Measurements from ENCODE around the gene FCAR. TPM values are rescaled to one million over a fixed set of nuclear protein-coding genes. Genes with fewer than 3 reads are reported as not detected.
"Not testable (repeated sequence)": the region's sequence is repeated elsewhere in the genome, so short reads cannot be mapped to it uniquely, and the experiment has no call there.

The FCAR gene
- total RNA-seq, 2 donors from 2014 or later: 0.70 to 8.6 TPM

DNA sequence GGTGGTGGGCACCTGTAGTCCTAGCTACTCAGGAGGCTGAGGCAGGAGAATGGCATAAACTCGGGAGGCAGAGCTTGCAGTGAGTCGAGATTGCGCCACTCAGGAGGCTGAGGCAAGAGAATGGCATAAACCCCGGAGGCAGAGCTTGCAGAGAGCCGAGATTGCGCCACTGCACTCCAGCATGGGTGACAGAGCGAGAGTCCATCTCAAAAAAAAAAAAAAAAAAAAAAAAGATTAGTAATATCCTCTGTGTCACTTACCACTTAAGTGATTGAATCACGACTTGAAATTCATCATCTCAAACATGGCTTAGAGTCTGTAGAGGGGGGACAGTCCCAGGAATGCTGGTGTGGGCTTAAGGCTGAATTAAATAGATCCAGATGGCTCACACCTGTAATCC, 27.1 kb downstream of the FCAR start:
- H3K27ac Mint-ChIP-seq; H3K36me3 Mint-ChIP-seq (ENCODE audit: low read depth); DNase-seq; H3K9me3 ChIP-seq (ENCODE audit: control insufficient read depth, low read length, poor library complexity, severe bottlenecking); ATAC-seq; H3K4me1 Mint-ChIP-seq; H3K4me3 Mint-ChIP-seq: not testable (repeated sequence)
- peaks cover 35% of the 10 kb centered on the region for H3K27me3 Mint-ChIP-seq

DNA sequence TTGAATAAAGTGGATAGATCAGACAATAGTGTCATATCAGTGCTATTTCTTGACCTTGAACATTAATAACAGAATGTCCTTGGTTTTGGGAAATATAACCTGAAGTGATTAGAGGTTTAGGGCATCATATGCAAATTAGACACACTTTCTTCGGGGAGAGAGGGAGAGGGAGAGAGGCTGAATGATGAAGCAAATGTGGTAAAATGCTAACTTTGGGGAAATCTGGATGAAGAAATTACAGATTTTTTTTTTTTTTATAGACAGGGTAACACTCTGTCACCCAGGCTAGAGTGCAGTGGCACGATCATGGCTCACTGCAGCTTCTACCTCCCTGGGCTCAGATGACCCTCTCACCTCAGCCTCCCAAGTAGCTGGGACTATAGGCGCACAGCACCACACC, 28.0 kb downstream of the FCAR start:
- no peaks in the 10 kb centered on the region for H3K9me3 ChIP-seq (ENCODE audit: control insufficient read depth, low read length, poor library complexity, severe bottlenecking)
- DNase-seq (no peak), ATAC-seq (no peak)
- no peak overlapping the region for H3K27ac Mint-ChIP-seq
- no peak overlapping the region for H3K4me3 Mint-ChIP-seq
- peaks cover 3% of the 10 kb centered on the region for H3K4me1 Mint-ChIP-seq
- H3K27me3 Mint-ChIP-seq: peaks cover 32% of the 10 kb centered on the region
- H3K36me3 Mint-ChIP-seq (ENCODE audit: low read depth): peaks cover 2% of the 10 kb centered on the region

DNA sequence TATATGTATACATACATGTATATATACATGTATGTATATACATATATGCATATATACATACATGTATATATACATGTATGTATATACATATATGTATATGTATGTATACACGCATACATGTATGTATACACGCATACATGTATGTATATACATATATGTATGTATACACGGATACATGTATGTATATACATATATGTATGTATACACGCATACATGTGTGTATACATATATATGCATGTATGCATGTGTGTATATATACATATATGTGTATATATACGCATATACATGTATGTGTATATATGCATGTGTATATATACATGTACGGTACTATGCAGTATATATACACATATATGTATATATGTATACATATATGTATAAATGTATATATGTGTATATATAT, 29.3 kb downstream of the FCAR start:
- Mint-ChIP-seq H3K27ac (no peak overlapping the region), H3K4me3 (no peak overlapping the region), H3K4me1 (peaks cover 3% of the 10 kb centered on the region), H3K27me3 (peaks cover 26% of the 10 kb centered on the region), H3K36me3 (ENCODE audit: low read depth) (no peaks in the 10 kb centered on the region)
- no peaks in the 10 kb centered on the region for H3K9me3 ChIP-seq (ENCODE audit: control insufficient read depth, low read length, poor library complexity, severe bottlenecking)
- no peak for ATAC-seq
- no peak for DNase-seq

DNA sequence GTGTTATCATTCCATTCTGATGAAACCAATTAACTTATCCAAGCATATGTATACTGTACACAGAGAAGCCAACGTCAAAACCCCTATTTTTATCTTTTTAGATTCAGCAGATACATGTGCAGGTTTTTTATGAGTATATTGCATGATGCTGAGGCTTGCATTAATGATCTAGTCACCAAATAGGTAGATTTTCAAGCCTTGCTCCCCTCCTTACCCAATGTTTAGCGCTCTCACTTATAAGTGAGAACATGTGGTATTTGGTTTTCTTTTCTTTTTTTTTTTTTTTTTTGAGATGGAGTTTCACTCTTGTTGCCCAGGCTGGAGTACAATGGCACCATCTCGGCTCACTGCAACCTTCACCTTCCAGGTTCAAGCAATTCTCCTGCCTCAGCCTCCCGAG, 30.2 kb downstream of the FCAR start:
- H3K4me3 Mint-ChIP-seq; H3K4me1 Mint-ChIP-seq; H3K36me3 Mint-ChIP-seq (ENCODE audit: low read depth); H3K27ac Mint-ChIP-seq; ATAC-seq; H3K9me3 ChIP-seq (ENCODE audit: control insufficient read depth, low read length, poor library complexity, severe bottlenecking); DNase-seq: not testable (repeated sequence)
- peaks cover 17% of the 10 kb centered on the region for H3K27me3 Mint-ChIP-seq

DNA sequence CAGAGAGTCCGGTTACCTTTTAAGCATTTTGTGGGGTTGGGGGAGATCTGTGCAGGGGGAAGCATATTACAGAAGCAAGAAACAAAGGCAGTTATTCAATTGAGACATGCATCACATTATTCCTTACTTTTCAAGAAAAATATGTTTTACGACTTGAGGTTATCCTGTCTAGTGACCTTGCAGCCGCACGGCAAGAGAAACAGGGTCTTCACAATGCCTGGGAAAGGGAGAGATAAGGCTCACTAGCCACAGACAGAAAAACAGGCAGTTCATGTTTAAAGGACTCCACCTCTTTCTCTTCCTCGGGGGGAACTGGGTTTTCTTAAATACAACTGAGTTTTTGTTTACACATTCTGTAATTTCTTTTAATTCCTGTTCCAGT, 31.4 kb downstream of the FCAR start:
- Mint-ChIP-seq H3K27ac (no peak overlapping the region), H3K4me3 (no peak overlapping the region), H3K4me1 (no peaks in the 10 kb centered on the region), H3K36me3 (ENCODE audit: low read depth) (no peaks in the 10 kb centered on the region), H3K27me3 (peaks cover 7% of the 10 kb centered on the region)
- no peak for DNase-seq
- H3K9me3 ChIP-seq (ENCODE audit: control insufficient read depth, low read length, poor library complexity, severe bottlenecking): no peaks in the 10 kb centered on the region
- ATAC-seq: no peak

DNA sequence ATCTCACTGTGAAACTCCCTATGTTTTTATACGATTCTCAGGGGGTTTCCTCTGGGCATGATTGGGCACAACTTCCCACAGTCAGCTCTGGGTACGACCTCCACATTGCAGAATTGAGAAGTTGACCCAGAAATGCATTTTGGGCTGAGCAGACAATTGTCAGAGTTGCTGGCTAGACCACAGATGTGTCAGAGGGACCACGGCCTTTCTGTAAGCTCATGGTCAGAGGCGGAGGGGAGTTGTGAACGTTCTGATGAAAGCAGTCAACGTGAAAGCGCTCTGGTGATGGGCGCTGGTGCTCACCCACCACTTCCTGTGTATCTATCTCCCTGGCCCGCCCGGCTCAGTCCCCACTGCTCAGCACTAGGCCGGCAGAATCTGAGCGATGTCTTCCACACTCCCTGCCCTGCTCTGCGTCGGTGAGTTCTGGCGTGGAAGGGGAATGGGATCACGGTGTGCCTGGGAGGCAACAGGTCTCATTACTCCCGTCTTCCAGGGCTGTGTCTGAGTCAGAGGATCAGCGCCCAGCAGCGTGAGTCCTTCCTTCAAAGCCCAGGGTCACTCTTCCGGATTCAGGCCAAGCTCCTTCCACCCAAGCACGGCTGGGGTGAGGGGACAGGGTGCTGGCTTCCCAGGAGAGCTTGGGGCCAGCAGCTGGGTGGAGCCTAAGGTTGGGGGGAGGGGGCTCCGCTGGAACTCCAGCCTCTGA, 31.9 kb downstream of the FCAR start, which contains the start of gene NCR1:
NCR1 (plus strand) TSS at position 346 of the 709 bp plus-strand sequence; CDS start at position 386, 40 bp downstream.
- ATAC-seq: no peak
- H3K27me3 Mint-ChIP-seq: peaks cover 6% of the 10 kb centered on the region
- no peaks in the 10 kb centered on the region for H3K9me3 ChIP-seq (ENCODE audit: control insufficient read depth, low read length, poor library complexity, severe bottlenecking)
- DNase-seq: no peak
- H3K36me3 Mint-ChIP-seq (ENCODE audit: low read depth): no peaks in the 10 kb centered on the region
- no peak within 1 kb of the TSS for H3K4me3 Mint-ChIP-seq
- no peaks in the 10 kb centered on the region for H3K4me1 Mint-ChIP-seq
- no peak within 1 kb of the TSS for H3K27ac Mint-ChIP-seq

DNA sequence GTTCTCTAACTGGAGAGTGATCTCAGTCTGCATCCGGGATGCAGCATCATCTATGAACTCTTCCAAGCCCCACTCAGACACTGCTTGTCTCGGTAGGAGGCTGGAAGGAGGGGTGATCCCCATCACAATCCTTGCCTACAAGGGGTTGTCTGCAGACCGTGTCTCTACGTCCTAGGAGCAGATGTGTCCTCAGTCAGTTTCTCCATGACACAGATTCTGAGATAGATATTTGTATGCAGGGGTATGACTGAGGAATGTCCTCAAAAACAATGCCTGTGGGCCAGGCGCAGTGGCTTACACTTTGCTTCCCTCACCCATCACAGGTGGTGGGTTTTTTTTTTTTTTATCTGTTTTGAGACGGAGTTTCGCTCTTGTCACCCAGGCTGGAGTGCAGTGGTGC, 32.8 kb downstream of the FCAR start:
- DNase-seq: no peak
- H3K4me3 Mint-ChIP-seq: no peak overlapping the region

DNA sequence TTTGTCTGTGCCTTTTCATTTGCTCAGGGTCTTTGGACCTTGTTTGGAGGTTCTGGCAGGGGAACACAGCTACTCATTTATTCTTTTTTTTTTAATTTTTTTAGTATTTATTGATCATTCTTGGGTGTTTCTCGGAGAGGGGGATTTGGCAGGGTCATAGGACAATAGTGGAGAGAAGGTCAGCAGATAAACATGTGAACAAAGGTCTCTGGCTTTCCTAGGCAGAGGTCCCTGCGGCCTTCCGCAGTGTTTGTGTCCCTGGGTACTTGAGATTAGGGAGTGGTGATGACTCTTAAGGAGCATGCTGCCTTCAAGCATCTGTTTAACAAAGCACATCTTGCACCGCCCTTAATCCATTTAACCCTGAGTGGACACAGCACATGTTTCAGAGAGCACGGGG, 33.9 kb downstream of the FCAR start:
- H3K4me3 Mint-ChIP-seq; H3K36me3 Mint-ChIP-seq (ENCODE audit: low read depth); H3K27ac Mint-ChIP-seq; DNase-seq; H3K27me3 Mint-ChIP-seq; H3K9me3 ChIP-seq (ENCODE audit: control insufficient read depth, low read length, poor library complexity, severe bottlenecking); ATAC-seq; H3K4me1 Mint-ChIP-seq: not testable (repeated sequence)

More for the DNA sequence above, 32.8 kb downstream of the FCAR start:
- H3K27me3 Mint-ChIP-seq: peaks cover 6% of the 10 kb centered on the region
- no peak overlapping the region for H3K27ac Mint-ChIP-seq
- no peaks in the 10 kb centered on the region for H3K9me3 ChIP-seq (ENCODE audit: control insufficient read depth, low read length, poor library complexity, severe bottlenecking)
- H3K4me1 Mint-ChIP-seq: no peaks in the 10 kb centered on the region
- H3K36me3 Mint-ChIP-seq (ENCODE audit: low read depth): no peaks in the 10 kb centered on the region
- no peak for ATAC-seq

DNA sequence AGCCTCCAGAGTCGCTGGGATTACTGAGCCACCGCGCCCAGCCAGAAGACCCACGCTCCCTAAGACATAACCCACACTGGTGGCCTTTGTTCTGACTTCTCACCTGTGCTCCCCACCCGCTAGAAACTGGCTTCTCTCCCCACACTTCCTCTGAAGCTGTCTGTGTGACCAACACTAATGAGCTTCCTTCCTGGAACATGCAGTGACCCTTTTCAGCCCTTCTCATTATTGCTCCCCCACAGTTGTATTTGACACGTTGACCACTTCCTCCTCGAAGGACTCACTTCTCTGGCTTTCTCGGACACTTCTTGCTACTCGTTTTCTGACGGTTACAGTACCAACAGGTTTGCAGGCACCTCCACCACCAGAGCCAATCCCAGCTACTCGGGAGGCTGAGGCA, 42.8 kb downstream of the FCAR start:
- no peak for ATAC-seq
- no peak for DNase-seq

DNA sequence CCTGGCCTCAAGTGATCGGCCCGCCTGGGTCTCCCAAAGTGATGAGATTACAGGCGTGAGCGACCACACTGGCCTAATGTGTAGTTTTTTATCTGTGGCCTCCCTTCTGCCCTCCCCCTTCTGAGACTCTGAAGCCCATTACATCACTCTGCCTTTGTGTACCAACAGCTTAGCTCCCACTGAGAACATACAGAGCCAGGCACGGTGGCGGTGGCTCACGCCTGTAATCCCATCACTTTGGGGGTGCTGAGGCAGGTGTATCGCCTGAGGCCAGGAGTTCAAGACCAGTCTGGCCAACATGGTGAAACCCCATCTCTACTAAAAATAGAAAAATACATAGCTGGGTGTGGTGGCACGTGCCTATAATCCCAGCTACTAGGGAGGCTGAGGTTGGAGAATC, 44.5 kb downstream of the FCAR start:
- peaks cover 7% of the 10 kb centered on the region for H3K36me3 Mint-ChIP-seq (ENCODE audit: low read depth)
- H3K27ac Mint-ChIP-seq: no peak overlapping the region
- no peak for DNase-seq
- H3K4me3 Mint-ChIP-seq: no peak overlapping the region
- no peak for ATAC-seq
- peaks cover 33% of the 10 kb centered on the region for H3K27me3 Mint-ChIP-seq
- H3K4me1 Mint-ChIP-seq: no peaks in the 10 kb centered on the region
- H3K9me3 ChIP-seq (ENCODE audit: control insufficient read depth, low read length, poor library complexity, severe bottlenecking): no peaks in the 10 kb centered on the region

More for the DNA sequence above, 42.8 kb downstream of the FCAR start:
- H3K9me3 ChIP-seq (ENCODE audit: control insufficient read depth, low read length, poor library complexity, severe bottlenecking): no peaks in the 10 kb centered on the region
- no peaks in the 10 kb centered on the region for H3K4me1 Mint-ChIP-seq
- peaks cover 4% of the 10 kb centered on the region for H3K36me3 Mint-ChIP-seq (ENCODE audit: low read depth)
- peaks cover 33% of the 10 kb centered on the region for H3K27me3 Mint-ChIP-seq
- H3K4me3 Mint-ChIP-seq: no peak overlapping the region
- H3K27ac Mint-ChIP-seq: no peak overlapping the region

DNA sequence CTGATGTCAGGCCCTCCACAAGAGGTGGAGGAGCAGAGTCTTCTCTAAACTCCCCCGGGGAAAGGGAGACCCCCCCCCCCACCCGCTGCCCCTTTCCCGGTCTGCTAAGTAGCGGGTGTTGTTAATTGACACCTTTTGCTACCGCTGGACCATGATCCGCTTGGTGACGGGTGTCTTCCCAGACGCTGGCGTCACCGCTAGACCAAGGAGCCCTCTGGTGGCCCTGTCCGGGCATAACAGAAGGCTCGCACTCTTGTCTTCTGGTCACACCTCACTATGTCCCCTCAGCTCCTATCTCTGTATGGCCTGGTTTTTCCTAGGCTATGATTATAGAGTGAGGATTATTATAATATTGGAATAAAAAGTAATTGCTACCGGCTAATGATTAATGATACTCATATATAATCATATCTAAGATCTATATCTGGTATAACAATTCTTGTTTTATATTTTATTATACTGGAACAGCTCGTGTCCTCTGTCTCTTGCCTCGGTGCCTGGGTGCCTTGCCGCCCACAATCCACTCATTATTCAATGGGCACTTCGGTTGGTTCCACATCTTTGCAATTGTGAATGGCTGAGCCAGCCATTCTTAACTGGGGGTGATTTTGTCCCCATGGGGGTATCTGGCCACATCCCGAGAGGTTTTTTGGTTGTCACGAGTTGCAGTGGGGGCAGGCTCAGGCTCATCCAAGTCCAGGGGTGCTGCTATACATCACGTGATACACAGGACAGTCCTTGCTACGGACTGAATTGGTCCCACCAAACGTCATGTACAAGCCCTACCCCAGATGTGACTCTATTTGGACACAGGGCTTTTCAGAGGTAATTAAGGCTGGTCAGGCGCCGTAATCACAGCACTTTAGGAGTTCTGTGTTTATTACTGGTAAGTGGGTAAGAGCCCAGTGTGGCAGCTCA, 45.9 kb downstream of the FCAR start:
- not testable (repeated sequence) for ATAC-seq, DNase-seq

DNA sequence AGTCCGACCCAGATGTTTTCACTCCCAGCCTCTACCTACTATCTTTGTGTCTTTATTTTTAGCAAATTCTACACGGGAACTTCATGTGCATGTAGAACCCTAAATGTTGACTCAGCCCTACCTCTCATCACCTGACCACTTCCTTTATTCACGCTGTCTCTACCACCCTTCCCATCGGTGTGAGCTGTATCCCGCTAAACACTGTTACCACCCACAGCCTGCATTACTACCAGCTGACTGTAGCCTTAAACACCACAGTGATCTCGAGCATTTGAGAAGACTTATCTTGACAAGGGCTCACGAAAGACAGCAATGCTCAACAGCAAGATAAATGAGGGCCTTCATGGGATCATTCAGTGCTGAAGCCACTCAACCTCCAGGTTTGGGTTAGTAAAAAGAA, 47.0 kb downstream of the FCAR start:
- DNase-seq (no peak), ATAC-seq (no peak)
- no peaks in the 10 kb centered on the region for H3K9me3 ChIP-seq (ENCODE audit: control insufficient read depth, low read length, poor library complexity, severe bottlenecking)
- Mint-ChIP-seq H3K27ac (no peak overlapping the region), H3K27me3 (peaks cover 18% of the 10 kb centered on the region), H3K4me1 (no peaks in the 10 kb centered on the region), H3K36me3 (ENCODE audit: low read depth) (peaks cover 7% of the 10 kb centered on the region), H3K4me3 (no peak overlapping the region)

More for the DNA sequence above, 45.9 kb downstream of the FCAR start:
- not testable (repeated sequence) for H3K36me3 Mint-ChIP-seq (ENCODE audit: low read depth); H3K4me3 Mint-ChIP-seq; H3K9me3 ChIP-seq (ENCODE audit: control insufficient read depth, low read length, poor library complexity, severe bottlenecking); H3K4me1 Mint-ChIP-seq; H3K27ac Mint-ChIP-seq
- peaks cover 26% of the 10 kb centered on the region for H3K27me3 Mint-ChIP-seq

DNA sequence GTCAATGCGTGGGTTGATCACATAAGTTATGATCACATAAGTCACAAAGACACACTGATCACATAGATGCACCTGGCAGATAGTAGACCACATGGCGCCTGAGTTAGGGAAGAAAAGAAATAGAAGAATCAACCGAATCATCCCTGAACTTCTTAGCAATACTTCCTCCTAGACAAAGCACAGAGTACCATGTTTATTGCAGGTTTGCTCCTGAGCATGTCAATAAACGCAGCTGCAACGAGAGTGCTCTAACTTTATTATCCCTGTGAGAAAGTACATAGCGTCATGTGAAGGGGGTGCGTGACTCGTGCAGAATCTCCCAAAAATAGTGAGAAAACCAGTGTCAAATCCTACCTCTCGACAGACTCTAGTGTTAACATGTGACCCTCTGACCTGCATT, 49.2 kb downstream of the FCAR start:
- Mint-ChIP-seq H3K4me3 (no peak overlapping the region), H3K27ac (no peak overlapping the region), H3K27me3 (peaks cover 14% of the 10 kb centered on the region), H3K36me3 (ENCODE audit: low read depth) (peaks cover 4% of the 10 kb centered on the region), H3K4me1 (no peaks in the 10 kb centered on the region)
- H3K9me3 ChIP-seq (ENCODE audit: control insufficient read depth, low read length, poor library complexity, severe bottlenecking): no peaks in the 10 kb centered on the region
- no peak for ATAC-seq
- DNase-seq: no peak
